SK-N-DZ (cell line): Measurements from ENCODE around the gene GHRL. TPM values are rescaled to one million over a fixed set of nuclear protein-coding genes. Genes with fewer than 3 reads are reported as not detected.

Source experiments
- DNase-seq: peaks from one replicate; pipeline ENCODE4 v3.0.0-alpha.2; 2015; ENCODE audit warnings: low spot score
- polyA plus RNA-seq, 2 experiments: library from polyadenylated mRNA; depleted of rRNA; stranded (reverse); fragments of >200 nt; gene quantifications; 2 replicates each; pipeline ENCODE4 v1.2.3, GENCODE V29; 2014

GHRL gene
- not detected in 2 replicates for polyA plus RNA-seq (2014; cell fraction: cytosol; rRNA removed)
- polyA plus RNA-seq (2014; cell fraction: nucleus; rRNA removed): 2.0 TPM in 1 of 2 replicates, not detected in the other

GRCh38 chr3:10292505-10293419 lies at the start of gene GHRL:
GHRL (minus strand) TSS chr3:10292947; CDS start chr3:10290180, 2,767 bp downstream.
- no peak for DNase-seq

GRCh38 chr3:10341901-10342398 lies 49.2 kb upstream of the GHRL start:
- DNase-seq: no peak

- DNase-seq: no peak
These were observed 47.7 kb upstream of the GHRL start for GRCh38 chr3:10340476-10340875.

DNA sequence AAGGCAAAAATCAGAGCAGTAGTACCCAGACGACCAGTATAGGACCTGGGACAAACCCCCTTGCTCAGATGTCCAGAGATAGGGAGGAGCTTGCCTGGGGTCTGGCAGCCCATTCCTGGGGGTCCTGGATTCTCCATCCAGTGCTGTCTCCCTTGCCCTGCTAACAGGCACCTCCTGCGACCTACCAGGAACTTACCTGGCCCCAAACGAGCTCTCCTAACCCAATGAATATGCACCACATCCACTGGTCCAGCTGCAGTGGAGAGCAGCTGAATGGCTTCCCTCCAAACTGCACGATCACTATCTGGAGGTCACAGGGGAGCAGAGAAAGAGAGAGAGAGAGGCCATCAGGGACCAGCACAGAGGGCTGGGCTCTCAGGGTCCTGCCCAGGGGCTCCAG lies 47.3 kb upstream of the GHRL start:
- no peak for DNase-seq

GRCh38 chr3:10339376-10339955 lies 46.7 kb upstream of the GHRL start:
- no peak for DNase-seq

- no peak for DNase-seq
These were observed 46.0 kb upstream of the GHRL start for GRCh38 chr3:10338591-10339353.

GRCh38 chr3:10338164-10338470 lies 45.4 kb upstream of the GHRL start:
- DNase-seq: no peak

DNA sequence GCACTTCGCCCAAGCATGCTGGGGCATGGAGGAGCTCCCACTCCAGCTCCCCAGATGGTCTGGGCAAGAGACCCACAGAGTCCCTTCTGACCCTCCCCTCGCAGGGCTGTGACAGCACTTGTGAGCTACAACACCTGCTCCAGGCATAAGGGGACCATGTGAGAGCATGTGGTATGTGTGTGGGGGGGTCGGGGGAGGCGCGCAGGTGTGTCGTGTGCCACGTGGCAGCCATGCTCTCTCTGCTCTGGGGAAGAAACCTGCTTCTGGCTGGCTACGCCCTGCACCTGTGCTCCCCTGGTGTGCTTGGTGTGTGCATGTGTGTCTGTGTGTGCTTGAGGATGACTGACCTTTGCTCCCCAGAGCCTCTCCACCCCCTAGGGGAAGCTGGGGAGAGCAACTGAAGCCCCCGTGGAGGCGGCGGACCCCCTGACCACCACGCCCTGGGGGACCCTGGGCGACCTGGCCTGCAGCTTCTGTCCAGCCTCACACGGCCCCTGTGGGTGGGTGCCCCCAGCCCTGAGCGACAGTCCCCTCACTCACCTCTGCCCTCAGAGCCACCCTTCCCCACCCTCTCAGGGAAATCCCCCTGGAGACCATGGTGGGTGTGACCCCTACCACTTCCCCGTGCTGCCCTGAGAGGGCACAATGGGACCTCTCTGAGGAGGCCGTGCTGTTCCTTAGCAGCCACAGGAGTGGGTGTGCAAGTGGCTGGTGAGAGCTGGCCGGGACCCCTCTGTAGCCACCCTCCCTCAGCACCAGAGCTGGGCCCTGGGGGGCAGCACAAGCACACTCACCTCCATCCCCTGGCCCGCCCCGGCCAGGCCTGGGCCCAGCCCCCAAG lies 44.8 kb upstream of the GHRL start:
- DNase-seq: no peak

GRCh38 chr3:10336761-10337160 lies 44.0 kb upstream of the GHRL start:
- no peak for DNase-seq

DNA sequence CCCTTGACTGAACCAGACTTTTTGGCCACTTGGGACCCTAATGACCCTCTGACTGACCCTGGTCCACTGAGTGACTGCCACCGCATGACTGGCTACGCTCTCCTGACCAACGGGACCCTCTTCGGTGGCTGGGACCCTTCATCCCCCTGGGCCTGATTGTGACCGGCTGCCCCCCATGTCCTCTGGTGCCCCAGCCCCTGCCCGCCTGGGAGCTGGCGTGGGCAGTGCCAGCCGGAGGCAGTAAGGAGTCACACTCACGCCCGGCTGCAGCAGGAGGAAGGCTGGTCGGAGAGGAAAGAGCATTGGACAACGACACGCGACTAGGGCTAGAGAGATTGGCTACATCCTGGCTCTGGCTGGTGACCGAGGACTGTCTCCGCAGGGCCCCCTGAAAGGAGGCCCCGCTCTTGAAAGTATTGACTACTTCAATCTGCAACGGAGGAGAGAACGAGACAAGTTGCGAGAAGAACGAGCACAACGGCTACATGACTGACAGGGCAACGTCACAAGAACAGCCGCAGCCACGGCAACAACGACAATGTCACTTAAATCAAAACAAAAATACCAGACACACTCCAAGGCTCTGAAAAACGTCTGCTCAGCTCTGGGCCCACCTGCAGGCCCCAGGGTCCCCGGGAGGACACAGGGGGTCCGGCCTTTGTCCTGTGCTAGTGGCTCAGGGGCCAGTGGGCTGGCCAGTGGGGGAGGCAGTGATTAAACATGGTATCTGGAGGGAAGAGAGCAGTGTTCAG lies 43.3 kb upstream of the GHRL start:
- DNase-seq: no peak

DNA sequence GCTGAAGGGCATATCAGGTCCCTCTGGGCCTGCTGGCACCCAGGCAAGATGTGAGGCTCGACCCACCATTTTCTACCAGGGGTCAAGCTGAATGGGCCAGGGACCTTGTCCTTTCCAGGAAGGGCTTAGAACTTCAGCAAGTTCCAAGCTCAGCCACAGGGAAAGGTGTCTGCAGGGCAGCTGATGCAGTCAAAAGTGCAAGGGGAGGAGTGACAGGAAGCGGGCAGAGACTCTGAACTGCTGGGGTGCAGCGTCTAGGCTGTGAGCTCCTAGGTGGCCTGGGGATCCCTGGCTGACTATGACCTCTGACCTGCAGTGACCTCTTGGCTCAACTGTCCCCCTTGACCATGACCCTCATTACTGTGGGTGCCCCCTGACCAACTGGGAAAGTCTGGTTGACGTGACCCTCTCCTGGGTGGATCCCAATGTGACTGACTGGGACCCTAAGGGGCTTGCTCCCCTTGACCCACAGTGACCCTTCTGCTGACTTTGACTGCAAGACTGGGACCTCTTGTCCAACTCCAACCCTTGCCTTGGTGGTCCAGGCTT lies 42.5 kb upstream of the GHRL start:
- DNase-seq: no peak

GRCh38 chr3:10334459-10334858 lies 41.7 kb upstream of the GHRL start:
- DNase-seq: no peak

DNA sequence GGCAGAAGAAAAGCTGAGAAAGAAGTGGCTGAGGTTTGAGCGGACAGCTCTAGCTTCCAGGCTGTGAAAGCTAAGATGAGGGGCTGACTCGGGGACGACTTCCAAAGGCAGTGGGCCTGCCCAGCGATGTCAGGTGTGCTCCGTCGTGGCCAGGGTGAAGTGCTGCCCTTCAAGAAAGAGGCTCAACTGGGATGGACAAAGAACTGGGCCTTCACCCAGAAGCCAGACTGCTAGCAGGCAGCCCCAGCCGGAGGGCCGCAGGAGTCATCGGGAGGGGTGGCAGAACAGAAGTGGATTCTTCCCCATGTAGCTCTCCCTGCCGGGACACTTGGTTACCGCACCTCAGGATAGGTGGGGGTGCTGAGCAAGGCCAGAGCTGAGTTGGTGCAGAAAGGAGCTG lies 41.3 kb upstream of the GHRL start:
- DNase-seq: no peak

DNA sequence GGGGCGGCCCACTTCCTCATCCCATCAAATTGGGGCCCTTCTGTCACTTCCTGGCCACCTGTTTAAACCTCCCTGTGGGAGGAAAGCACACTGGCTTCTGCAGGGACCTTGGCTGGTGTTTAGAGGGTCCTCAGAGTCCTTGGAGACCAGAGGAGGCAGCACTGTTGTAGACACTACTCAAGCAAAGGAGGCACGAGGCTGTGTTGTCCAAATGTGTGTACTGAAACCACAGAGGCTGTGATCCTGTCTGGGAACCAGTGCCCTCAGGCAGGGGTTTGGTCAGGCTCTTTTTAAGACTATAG lies 40.6 kb upstream of the GHRL start:
- DNase-seq: no peak

- DNase-seq: no peak
These were observed 40.0 kb upstream of the GHRL start for GRCh38 chr3:10332481-10333348.

- DNase-seq: no peak
These were observed 38.6 kb upstream of the GHRL start for GRCh38 chr3:10331320-10331719.

DNA sequence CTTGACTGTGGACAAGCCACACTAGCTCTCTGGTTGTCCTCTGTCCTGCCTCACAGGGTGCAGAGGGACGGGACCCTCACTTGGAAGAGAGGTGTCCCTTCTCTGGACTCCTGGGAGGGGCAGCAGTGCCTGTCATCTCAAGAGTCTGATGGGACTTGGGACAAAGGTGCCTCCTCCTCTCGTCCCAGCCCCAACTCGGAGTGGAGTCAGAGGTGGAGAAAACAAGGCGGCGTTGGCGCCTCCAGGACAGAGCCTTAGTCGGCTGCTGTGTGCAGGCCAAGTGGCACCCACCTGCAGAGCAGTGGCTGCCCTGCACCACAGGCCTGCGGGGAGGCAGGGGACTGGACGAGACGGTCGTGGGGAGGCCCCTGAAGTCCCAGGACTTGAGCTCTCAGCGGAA lies 37.6 kb upstream of the GHRL start:
- no peak for DNase-seq

DNA sequence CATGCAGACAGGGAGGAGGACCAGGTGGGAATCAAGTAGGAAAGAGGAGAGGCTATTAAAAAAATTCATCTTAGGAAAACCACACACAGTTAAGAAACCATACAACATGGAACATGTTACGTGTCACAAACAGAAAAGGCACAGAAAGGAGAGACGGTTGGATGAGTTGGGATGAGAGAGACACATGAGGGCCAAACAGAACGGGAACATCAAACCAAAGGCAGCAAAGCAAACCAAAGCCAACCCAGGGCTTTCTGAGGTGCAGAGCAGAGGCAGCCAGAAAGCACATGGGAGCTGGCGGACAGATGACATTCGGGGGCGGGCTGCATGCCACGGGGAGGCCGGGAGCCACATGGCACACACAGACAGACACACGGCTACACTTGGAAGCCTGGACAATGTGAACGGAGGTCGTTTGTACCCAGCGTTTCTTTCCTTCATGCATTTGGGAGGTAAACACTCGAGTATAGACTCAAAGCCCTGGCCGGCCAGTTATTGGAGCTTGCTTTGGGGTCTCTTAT lies 36.8 kb upstream of the GHRL start:
- DNase-seq: no peak

GRCh38 chr3:10328460-10329071 lies 35.8 kb upstream of the GHRL start:
- DNase-seq: no peak
